ENCODE data around the gene ZNF593OS.

DNA sequence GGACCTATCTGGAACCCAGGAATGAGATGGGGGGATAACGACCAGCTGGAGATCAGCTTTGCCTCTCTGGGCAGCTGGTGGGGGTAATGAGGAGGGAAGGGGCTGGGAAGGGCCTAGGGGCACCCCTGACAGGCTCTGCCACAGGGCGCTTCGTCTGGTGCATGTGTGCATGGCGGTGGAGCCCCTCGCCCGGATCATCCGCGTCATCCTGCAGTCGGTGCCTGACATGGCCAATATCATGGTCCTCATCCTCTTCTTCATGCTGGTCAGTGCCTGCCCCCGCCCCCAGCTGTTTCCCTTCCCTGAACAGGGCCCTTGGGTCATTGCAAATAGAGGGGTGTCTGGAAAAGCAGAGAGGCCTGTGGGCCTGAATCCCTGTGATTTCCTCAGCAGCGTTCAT, 26.2 kb upstream of the ZNF593OS start:
- TF ChIP-seq, protein P1, sequence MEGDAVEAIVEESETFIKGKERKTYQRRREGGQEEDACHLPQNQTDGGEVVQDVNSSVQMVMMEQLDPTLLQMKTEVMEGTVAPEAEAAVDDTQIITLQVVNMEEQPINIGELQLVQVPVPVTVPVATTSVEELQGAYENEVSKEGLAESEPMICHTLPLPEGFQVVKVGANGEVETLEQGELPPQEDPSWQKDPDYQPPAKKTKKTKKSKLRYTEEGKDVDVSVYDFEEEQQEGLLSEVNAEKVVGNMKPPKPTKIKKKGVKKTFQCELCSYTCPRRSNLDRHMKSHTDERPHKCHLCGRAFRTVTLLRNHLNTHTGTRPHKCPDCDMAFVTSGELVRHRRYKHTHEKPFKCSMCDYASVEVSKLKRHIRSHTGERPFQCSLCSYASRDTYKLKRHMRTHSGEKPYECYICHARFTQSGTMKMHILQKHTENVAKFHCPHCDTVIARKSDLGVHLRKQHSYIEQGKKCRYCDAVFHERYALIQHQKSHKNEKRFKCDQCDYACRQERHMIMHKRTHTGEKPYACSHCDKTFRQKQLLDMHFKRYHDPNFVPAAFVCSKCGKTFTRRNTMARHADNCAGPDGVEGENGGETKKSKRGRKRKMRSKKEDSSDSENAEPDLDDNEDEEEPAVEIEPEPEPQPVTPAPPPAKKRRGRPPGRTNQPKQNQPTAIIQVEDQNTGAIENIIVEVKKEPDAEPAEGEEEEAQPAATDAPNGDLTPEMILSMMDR (IDR thresholded peaks at IDR 0.05; ENCODE audit: low read length) = no peak
- no peak for TF ChIP-seq EZH2 (IDR thresholded peaks at IDR 0.05; ENCODE audit: borderline replicate concordance, low read length)
